ENCODE results near the gene SEMA6A. TPM values are rescaled to one million over a fixed set of nuclear protein-coding genes. Genes with fewer than 3 reads are reported as not detected.

Gene SEMA6A
- total RNA-seq, 4 donors from 2014 or later, result 2.5 to 6.5 (median 2.7) TPM

DNA sequence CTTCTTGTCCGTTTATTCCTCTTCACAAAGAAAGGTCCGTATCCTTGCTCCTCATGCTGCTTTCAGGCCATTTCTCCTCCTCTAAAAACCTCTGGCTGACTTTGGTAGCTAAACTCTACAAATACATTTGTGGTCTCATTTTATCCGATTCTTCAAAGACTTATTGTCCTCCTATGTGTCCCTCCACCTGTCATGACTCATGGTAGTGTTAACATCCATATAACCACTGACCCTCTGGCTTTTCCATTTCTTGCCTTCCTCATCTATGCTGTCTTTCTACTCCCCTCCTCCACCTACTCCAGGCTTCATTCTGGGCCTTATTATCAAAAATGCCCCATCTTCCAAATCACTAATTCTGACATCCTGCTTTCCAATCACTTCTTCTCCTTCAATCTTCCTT is 4.1 kb upstream of the SEMA6A start:
- no peak overlapping the region for H3K4me3 ChIP-seq
- H3K4me1 ChIP-seq, result peaks cover 5 to 13% of the 10 kb centered on the region in 2 donors
- TF ChIP-seq POLR2A (IDR thresholded peaks at IDR 0.05), result no peak
- TF ChIP-seq, protein P1, sequence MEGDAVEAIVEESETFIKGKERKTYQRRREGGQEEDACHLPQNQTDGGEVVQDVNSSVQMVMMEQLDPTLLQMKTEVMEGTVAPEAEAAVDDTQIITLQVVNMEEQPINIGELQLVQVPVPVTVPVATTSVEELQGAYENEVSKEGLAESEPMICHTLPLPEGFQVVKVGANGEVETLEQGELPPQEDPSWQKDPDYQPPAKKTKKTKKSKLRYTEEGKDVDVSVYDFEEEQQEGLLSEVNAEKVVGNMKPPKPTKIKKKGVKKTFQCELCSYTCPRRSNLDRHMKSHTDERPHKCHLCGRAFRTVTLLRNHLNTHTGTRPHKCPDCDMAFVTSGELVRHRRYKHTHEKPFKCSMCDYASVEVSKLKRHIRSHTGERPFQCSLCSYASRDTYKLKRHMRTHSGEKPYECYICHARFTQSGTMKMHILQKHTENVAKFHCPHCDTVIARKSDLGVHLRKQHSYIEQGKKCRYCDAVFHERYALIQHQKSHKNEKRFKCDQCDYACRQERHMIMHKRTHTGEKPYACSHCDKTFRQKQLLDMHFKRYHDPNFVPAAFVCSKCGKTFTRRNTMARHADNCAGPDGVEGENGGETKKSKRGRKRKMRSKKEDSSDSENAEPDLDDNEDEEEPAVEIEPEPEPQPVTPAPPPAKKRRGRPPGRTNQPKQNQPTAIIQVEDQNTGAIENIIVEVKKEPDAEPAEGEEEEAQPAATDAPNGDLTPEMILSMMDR (IDR thresholded peaks at IDR 0.05 in 4 of 5, conservative IDR thresholded peaks at IDR 0.05 in 1 of 5), result no peak
- no peaks in the 10 kb centered on the region for H3K36me3 ChIP-seq
- intact Hi-C loops (cut with DNase I; ENCODE audit: low total_unique reads) (loop anchor here (10.0 kb wide), 1 partner anchor 444 kb away; no protein-coding TSS in a partner anchor), in situ Hi-C loops (cut with MboI; ENCODE audit: low sequenced_read_pairs in 4 of 4) (no loop called here)
- no peak for DNase-seq
- no peak overlapping the region for H3K27ac ChIP-seq
- no peak for ATAC-seq
- H3K9me3 ChIP-seq, result no peaks in the 10 kb centered on the region
- peaks cover 10 to 16% (median 11%) of the 10 kb centered on the region in 3 donors for H3K27me3 ChIP-seq

DNA sequence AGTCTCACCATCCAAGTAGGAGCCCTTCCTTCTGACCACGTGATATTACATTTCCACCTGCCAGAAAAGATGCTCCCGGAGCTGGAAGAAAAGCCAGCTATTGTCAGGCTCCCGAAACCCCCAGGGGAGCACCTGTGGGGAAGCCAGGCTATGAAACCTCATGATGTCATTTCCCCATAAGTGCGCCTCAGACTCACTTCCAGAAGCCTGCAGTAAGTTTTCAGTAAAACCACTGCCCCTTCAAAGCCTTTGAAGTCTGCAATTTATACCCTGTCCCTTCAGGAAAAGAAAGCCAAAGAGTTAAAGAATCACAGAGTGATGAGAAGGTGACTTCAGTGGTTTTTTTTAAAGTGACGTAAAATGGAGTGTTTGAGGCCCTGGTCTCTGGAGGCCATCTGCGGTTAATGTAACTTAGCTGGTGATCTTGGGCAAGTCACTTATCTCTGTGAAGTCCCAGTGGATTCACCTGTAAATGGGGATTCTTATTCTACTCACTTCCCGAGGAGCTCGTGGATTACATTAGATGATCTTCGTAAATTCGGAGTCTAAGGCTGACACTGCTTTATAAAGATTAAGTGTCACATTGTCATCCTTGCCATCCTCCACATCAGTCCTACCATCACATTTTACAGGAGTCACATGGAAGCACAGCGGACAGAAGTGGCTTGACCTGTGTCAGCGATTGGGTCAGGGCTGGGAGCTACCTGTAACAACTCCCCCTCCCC is 2.6 kb upstream of the SEMA6A start:
- H3K36me3 ChIP-seq, result no peaks in the 10 kb centered on the region
- intact Hi-C loops (cut with DNase I; ENCODE audit: low total_unique reads), result loop anchor here (2.0 to 10.0 kb wide), 2 partner anchors 370 to 442 kb away; no protein-coding TSS in a partner anchor
- H3K4me3 ChIP-seq, result no peak overlapping the region
- in situ Hi-C loops (cut with MboI; ENCODE audit: low sequenced_read_pairs in 4 of 4), result no loop called here
- no peak overlapping the region for H3K27ac ChIP-seq
- peaks cover 8 to 28% of the 10 kb centered on the region in 2 donors for H3K4me1 ChIP-seq
- H3K27me3 ChIP-seq, result peaks cover 24 to 29% (median 26%) of the 10 kb centered on the region in 3 donors
- TF ChIP-seq, protein P1 (IDR thresholded peaks at IDR 0.05 in 4 of 5, conservative IDR thresholded peaks at IDR 0.05 in 1 of 5), result no peak
- TF ChIP-seq POLR2A (IDR thresholded peaks at IDR 0.05), result no peak
- ATAC-seq (no peak), DNase-seq (no peak)
- no peaks in the 10 kb centered on the region for H3K9me3 ChIP-seq

DNA sequence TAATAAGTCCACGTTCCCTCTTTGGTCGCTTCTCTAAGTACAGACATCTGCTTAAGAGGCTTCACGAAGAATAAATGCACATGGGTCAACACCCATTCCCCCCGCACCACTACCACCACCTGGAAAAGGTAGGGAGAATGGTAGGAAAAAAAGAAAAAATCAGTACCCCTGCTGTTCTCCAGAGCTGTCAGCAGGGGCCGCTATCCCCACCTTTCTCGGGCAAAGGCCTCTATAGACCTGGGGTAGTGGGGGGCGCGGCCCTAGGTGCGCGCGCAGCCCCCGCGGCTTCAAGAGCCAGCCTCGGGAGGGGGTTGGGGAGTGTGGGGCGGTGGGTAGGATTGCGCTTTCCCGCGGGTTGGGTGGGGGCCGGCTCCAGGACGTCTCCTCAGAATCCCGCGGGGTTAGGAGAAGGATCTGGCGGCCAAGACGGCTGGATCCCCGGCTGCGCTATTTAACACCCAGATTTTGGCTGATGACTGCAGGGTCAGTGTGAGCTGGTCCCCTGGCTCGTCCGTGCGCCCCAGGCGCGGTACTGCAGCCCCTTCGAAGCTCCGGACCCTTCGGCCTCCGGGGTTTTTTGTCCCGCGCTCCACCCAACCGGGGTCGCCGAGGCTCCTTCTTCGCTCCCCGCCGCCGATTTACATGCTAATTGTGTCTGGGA is 1.6 kb upstream of the SEMA6A start:
- no peak for TF ChIP-seq POLR2A (IDR thresholded peaks at IDR 0.05)
- TF ChIP-seq, protein P1 (IDR thresholded peaks at IDR 0.05 in 4 of 5, conservative IDR thresholded peaks at IDR 0.05 in 1 of 5), result peak; percentile 39 to 83 (median 65)
- H3K27ac ChIP-seq, result peak overlapping the region; percentile 60 to 77 (median 72)
- ATAC-seq, result peak; percentile 18 to 43
- peaks cover 34 to 40% (median 36%) of the 10 kb centered on the region in 3 donors for H3K27me3 ChIP-seq
- no peaks in the 10 kb centered on the region for H3K9me3 ChIP-seq
- peaks cover 13 to 30% of the 10 kb centered on the region in 2 donors for H3K4me1 ChIP-seq
- no peak for DNase-seq
- H3K36me3 ChIP-seq, result no peaks in the 10 kb centered on the region
- intact Hi-C loops (cut with DNase I; ENCODE audit: low total_unique reads), result loop anchor here (2.0 to 10.0 kb wide), 2 partner anchors 371 to 441 kb away; no protein-coding TSS in a partner anchor
- H3K4me3 ChIP-seq, result peak overlapping the region; percentile 50 to 67 (median 60)
- in situ Hi-C loops (cut with MboI; ENCODE audit: low sequenced_read_pairs in 4 of 4), result no loop called here

DNA sequence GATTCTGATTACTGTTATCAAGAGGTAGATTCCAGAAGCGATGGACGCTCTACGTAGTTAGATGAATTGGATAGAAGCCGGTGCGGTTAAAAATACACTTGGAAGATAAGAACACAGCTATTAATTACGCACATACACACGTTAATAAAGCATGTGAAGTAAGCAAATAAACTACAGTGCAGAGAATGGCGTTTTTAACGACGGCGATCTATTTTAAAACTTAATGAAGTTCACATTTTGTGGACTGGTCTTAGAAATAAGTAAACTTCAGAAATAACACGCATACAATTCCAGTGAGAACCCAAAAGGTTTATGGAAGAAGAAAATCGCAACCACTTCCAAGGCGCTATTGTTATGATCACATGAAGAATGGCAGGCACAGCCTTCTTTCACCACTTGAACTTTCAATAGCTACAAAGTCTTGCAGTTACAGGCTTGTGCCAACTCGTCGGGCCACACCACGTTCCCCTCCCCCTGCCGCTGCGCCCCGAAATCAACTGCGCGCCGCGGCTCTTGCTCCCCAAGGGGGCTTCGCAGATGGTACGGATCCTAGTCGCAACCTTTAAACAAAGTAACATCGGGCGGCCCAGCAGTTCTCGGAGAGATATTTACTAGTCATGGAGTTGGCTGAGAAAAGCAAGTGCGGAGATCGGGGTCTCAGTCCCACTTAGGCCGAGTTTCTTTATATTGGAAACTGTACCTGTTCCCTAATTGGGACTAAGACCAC is 866 bp upstream of the SEMA6A start:
- intact Hi-C loops (cut with DNase I; ENCODE audit: low total_unique reads), result loop anchor here (2.0 to 10.0 kb wide), 3 partner anchors 77 to 441 kb away; no protein-coding TSS in a partner anchor
- H3K4me1 ChIP-seq, result peaks cover 13 to 30% of the 10 kb centered on the region in 2 donors

More for the DNA sequence above, 866 bp upstream of the SEMA6A start:
- Histone ChIP-seq H3K36me3 (no peaks in the 10 kb centered on the region), H3K9me3 (no peaks in the 10 kb centered on the region), H3K4me3 (peak overlapping the region; percentile 50 to 67 (median 60)), H3K27me3 (peaks cover 41 to 47% (median 43%) of the 10 kb centered on the region in 3 donors), H3K27ac (peak overlapping the region; percentile 60 to 77 (median 72))
- TF ChIP-seq POLR2A (IDR thresholded peaks at IDR 0.05), result no peak
- TF ChIP-seq, protein P1 (IDR thresholded peaks at IDR 0.05 in 4 of 5, conservative IDR thresholded peaks at IDR 0.05 in 1 of 5), result no peak
- peak in 1 of 2 donors; percentile 47 for ATAC-seq
- no peak for DNase-seq
- in situ Hi-C loops (cut with MboI; ENCODE audit: low sequenced_read_pairs in 4 of 4), result no loop called here

Measured in gastrocnemius medialis (tissue), 4 donors.